CD4-positive, alpha-beta T cell treated with Interleukin-15 for 1 hour (primary cell): ENCODE data around the gene BRME1.
A peak's percentile ranks its signal among the peaks of the same experiment; 100 is the strongest.
"Not testable (repeated sequence)": the region's sequence is repeated elsewhere in the genome, so short reads cannot be mapped to it uniquely, and the experiment has no call there.

ENCODE experiments used
- DNase-seq: peaks from one replicate; pipeline ENCODE4 v3.0.0-alpha.2; 2020

The BRME1 gene

GRCh38 chr19:13926010-13926409 is 20.1 kb upstream of the BRME1 start:
- no peak for DNase-seq

- no peak for DNase-seq
Measured at GRCh38 chr19:13923194-13923987, 17.5 kb upstream of the BRME1 start.

- not testable (repeated sequence) for DNase-seq
Measured at GRCh38 chr19:13922118-13922517, 16.2 kb upstream of the BRME1 start.

- DNase-seq: peak; percentile 27
Measured at GRCh38 chr19:13920940-13921747, 15.2 kb upstream of the BRME1 start.

GRCh38 chr19:13920524-13920923 is 14.6 kb upstream of the BRME1 start:
- no peak for DNase-seq

- DNase-seq: no peak
Measured at GRCh38 chr19:13918726-13919411, 13.0 kb upstream of the BRME1 start.

- DNase-seq: no peak
Measured at GRCh38 chr19:13917888-13918406, 12.0 kb upstream of the BRME1 start.

- DNase-seq: no peak
Measured at GRCh38 chr19:13914777-13915176, 8.9 kb upstream of the BRME1 start.

GRCh38 chr19:13913352-13913751 is 7.4 kb upstream of the BRME1 start:
- DNase-seq: no peak

- DNase-seq: no peak
Measured at GRCh38 chr19:13909430-13909829, 3.5 kb upstream of the BRME1 start.

- no peak for DNase-seq
Measured at GRCh38 chr19:13908674-13909073, 2.8 kb upstream of the BRME1 start.

- DNase-seq: no peak
Measured at GRCh38 chr19:13906910-13907309, 993 bp upstream of the BRME1 start.

- peak; percentile 24 for DNase-seq
Measured at GRCh38 chr19:13906521-13906904, 596 bp upstream of the BRME1 start.

GRCh38 chr19:13902993-13903555 is 2.8 kb downstream of the BRME1 start:
- no peak for DNase-seq

GRCh38 chr19:13899912-13900584 is 5.9 kb downstream of the BRME1 start:
- DNase-seq: no peak

GRCh38 chr19:13899393-13899792 is 6.5 kb downstream of the BRME1 start:
- no peak for DNase-seq

- no peak for DNase-seq
Measured at GRCh38 chr19:13896227-13896626, 9.7 kb downstream of the BRME1 start.

GRCh38 chr19:13894552-13894951 is 11.4 kb downstream of the BRME1 start:
- no peak for DNase-seq

- no peak for DNase-seq
Measured at GRCh38 chr19:13892870-13893269, 13.0 kb downstream of the BRME1 start.

GRCh38 chr19:13890136-13890535 is 15.8 kb downstream of the BRME1 start:
- DNase-seq: no peak

- no peak for DNase-seq
Measured at GRCh38 chr19:13888281-13888680, 17.6 kb downstream of the BRME1 start.

- DNase-seq: no peak
Measured at GRCh38 chr19:13887517-13887916, 18.4 kb downstream of the BRME1 start.
